ENCODE measurements around the gene PBX3.
A peak's percentile ranks its signal among the peaks of the same experiment; 100 is the strongest.

The PBX3 gene

GRCh38 chr9:125904155-125904851 is 157.1 kb downstream of the PBX3 start:
- DNase-seq (ENCODE audit: low read depth), result no peak
- no peak overlapping the region for H3K4me3 ChIP-seq (ENCODE audit: control insufficient read depth, low read depth, low read length)
- TF ChIP-seq CTCF (IDR thresholded peaks at IDR 0.05; ENCODE audit: control insufficient read depth, insufficient read depth, low read depth, low read length, missing control alignments), result no peak

- peak; percentile 74 for DNase-seq (ENCODE audit: low read depth)
- H3K4me3 ChIP-seq (ENCODE audit: control insufficient read depth, low read depth, low read length), result no peak overlapping the region
These were observed 159.0 kb downstream of the PBX3 start for GRCh38 chr9:125906144-125906543.

GRCh38 chr9:125906893-125907292 is 159.7 kb downstream of the PBX3 start:
- DNase-seq (ENCODE audit: low read depth), result no peak
- no peak overlapping the region for H3K4me3 ChIP-seq (ENCODE audit: control insufficient read depth, low read depth, low read length)
- no peak for TF ChIP-seq CTCF (IDR thresholded peaks at IDR 0.05; ENCODE audit: control insufficient read depth, insufficient read depth, low read depth, low read length, missing control alignments)

More at GRCh38 chr9:125906144-125906543, 159.0 kb downstream of the PBX3 start:
- no peak for TF ChIP-seq CTCF (IDR thresholded peaks at IDR 0.05; ENCODE audit: control insufficient read depth, insufficient read depth, low read depth, low read length, missing control alignments)

GRCh38 chr9:125908136-125908535 is 161.0 kb downstream of the PBX3 start:
- no peak for TF ChIP-seq CTCF (IDR thresholded peaks at IDR 0.05; ENCODE audit: control insufficient read depth, insufficient read depth, low read depth, low read length, missing control alignments)
- DNase-seq (ENCODE audit: low read depth), result no peak

GRCh38 chr9:125908966-125909365 is 161.8 kb downstream of the PBX3 start:
- no peak for DNase-seq (ENCODE audit: low read depth)
- TF ChIP-seq CTCF (IDR thresholded peaks at IDR 0.05; ENCODE audit: control insufficient read depth, insufficient read depth, low read depth, low read length, missing control alignments), result no peak
- no peak overlapping the region for H3K4me3 ChIP-seq (ENCODE audit: control insufficient read depth, low read depth, low read length)

More at GRCh38 chr9:125908136-125908535, 161.0 kb downstream of the PBX3 start:
- H3K4me3 ChIP-seq (ENCODE audit: control insufficient read depth, low read depth, low read length), result no peak overlapping the region

- TF ChIP-seq CTCF (IDR thresholded peaks at IDR 0.05; ENCODE audit: control insufficient read depth, insufficient read depth, low read depth, low read length, missing control alignments), result no peak
- no peak overlapping the region for H3K4me3 ChIP-seq (ENCODE audit: control insufficient read depth, low read depth, low read length)
- no peak for DNase-seq (ENCODE audit: low read depth)
These were observed 162.3 kb downstream of the PBX3 start for GRCh38 chr9:125909459-125909858.
